H9 (cell line): ENCODE data around the gene CNNM3. TPM values are rescaled to one million over a fixed set of nuclear protein-coding genes. Genes with fewer than 3 reads are reported as not detected.

ENCODE experiments used
- DNase-seq: peaks from one replicate; pipeline ENCODE4 v3.0.0-alpha.2; 2017
- H2AFZ ChIP-seq: one replicate; pipeline ENCODE4 v1.6.1; 2013; ENCODE audit warnings: mild to moderate bottlenecking, low read length, control low read depth, moderate library complexity
- H2AK5ac ChIP-seq: 2 replicates; pipeline ENCODE4 v1.6.1; 2013; ENCODE audit warnings: low read length, control low read depth, mixed read lengths; ENCODE audit not compliant: insufficient read length
- H2BK120ac ChIP-seq: one replicate; pipeline ENCODE4 v1.6.1; 2013; ENCODE audit warnings: low read depth, mild to moderate bottlenecking, low read length, control low read depth, inconsistent platforms; ENCODE audit not compliant: poor library complexity, severe bottlenecking
- H2BK12ac ChIP-seq: 2 replicates; pipeline ENCODE4 v1.6.1; 2013; ENCODE audit warnings: low read length, control low read depth, mixed read lengths, low read depth; ENCODE audit not compliant: insufficient read length
- H2BK15ac ChIP-seq: 2 replicates; pipeline ENCODE4 v1.6.1; 2013; ENCODE audit warnings: low read depth, low read length, control low read depth
- H2BK20ac ChIP-seq: one replicate; pipeline ENCODE4 v1.6.1; 2013; ENCODE audit warnings: low read depth, mild to moderate bottlenecking, low read length, control low read depth, inconsistent platforms; ENCODE audit not compliant: poor library complexity, severe bottlenecking
- H2BK5ac ChIP-seq: 2 replicates; pipeline ENCODE4 v1.6.1; 2013; ENCODE audit warnings: low read length, control low read depth, mixed read lengths; ENCODE audit not compliant: insufficient read length
- H3K14ac ChIP-seq: 2 replicates; pipeline ENCODE4 v1.6.1; 2013; ENCODE audit warnings: low read length, control low read depth; ENCODE audit not compliant: insufficient read depth
- H3K18ac ChIP-seq: 2 replicates; pipeline ENCODE4 v1.6.1; 2013; ENCODE audit warnings: low read depth, mild to moderate bottlenecking, mixed read lengths, low read length, control low read depth; ENCODE audit not compliant: insufficient read length
- H3K23ac ChIP-seq: 2 replicates; pipeline ENCODE4 v1.6.1; 2013; ENCODE audit warnings: low read length, control low read depth, mixed read lengths, low read depth; ENCODE audit not compliant: insufficient read length
- H3K23me2 ChIP-seq: 2 replicates; pipeline ENCODE4 v1.6.1; 2013; ENCODE audit warnings: low read depth, mild to moderate bottlenecking, mixed read lengths, low read length, control low read depth; ENCODE audit not compliant: insufficient read length, poor library complexity, severe bottlenecking
- H3K27ac ChIP-seq: 2 replicates; pipeline ENCODE4 v1.5.1; 2013; ENCODE audit warnings: low read length, control low read depth, mixed read lengths, low read depth; ENCODE audit not compliant: insufficient read length
- H3K27me3 ChIP-seq: 2 replicates; pipeline ENCODE4 v1.6.1; 2013; ENCODE audit warnings: low read length, control low read depth, inconsistent platforms; ENCODE audit not compliant: insufficient read depth
- H3K4ac ChIP-seq: 2 replicates; pipeline ENCODE4 v1.6.1; 2013; ENCODE audit warnings: low read depth, mild to moderate bottlenecking, control low read depth, inconsistent platforms, low read length, moderate library complexity
- H3K4me1 ChIP-seq: 2 replicates; pipeline ENCODE4 v1.6.1; 2013; ENCODE audit warnings: low read length, control low read depth, inconsistent platforms; ENCODE audit not compliant: insufficient read depth
- H3K4me2 ChIP-seq: 2 replicates; pipeline ENCODE4 v1.6.1; 2013; ENCODE audit warnings: low read length, control low read depth, mixed read lengths; ENCODE audit not compliant: insufficient read length, insufficient read depth
- H3K56ac ChIP-seq: 2 replicates; pipeline ENCODE4 v1.6.1; 2013; ENCODE audit warnings: low read depth, mild to moderate bottlenecking, mixed read lengths, low read length, control low read depth; ENCODE audit not compliant: insufficient read length
- H3K79me1 ChIP-seq: 2 replicates; pipeline ENCODE4 v1.6.1; 2013; ENCODE audit warnings: low read depth, mild to moderate bottlenecking, moderate library complexity, low read length, control low read depth, inconsistent platforms; ENCODE audit not compliant: insufficient read depth, poor library complexity, severe bottlenecking
- H3K79me2 ChIP-seq: 2 replicates; pipeline ENCODE4 v1.6.1; 2013; ENCODE audit warnings: low read length, control low read depth, inconsistent platforms; ENCODE audit not compliant: insufficient read depth
- H3K9ac ChIP-seq: 2 replicates; pipeline ENCODE4 v1.6.1; 2013; ENCODE audit warnings: low read length, control low read depth, mixed read lengths; ENCODE audit not compliant: insufficient read length; ENCODE audit errors: extremely low read depth
- H3K9me3 ChIP-seq: one replicate; pipeline ENCODE4 v1.6.1; 2013; ENCODE audit warnings: low read depth, low read length, inconsistent platforms; ENCODE audit not compliant: control insufficient read depth
- H3T11ph ChIP-seq: one replicate; pipeline ENCODE4 v1.6.1; 2013; ENCODE audit warnings: mild to moderate bottlenecking, low read length, control low read depth, inconsistent platforms
- H4K20me1 ChIP-seq: one replicate; pipeline ENCODE4 v1.6.1; 2013; ENCODE audit not compliant: control insufficient read depth, insufficient read length, insufficient read depth
- H4K5ac ChIP-seq: 2 replicates; pipeline ENCODE4 v1.6.1; 2013; ENCODE audit warnings: low read depth, mild to moderate bottlenecking, mixed read lengths, low read length, control low read depth; ENCODE audit not compliant: insufficient read length
- H4K8ac ChIP-seq: replicated peaks from 2 replicates; pipeline ENCODE4 v1.6.1; 2013; ENCODE audit warnings: low read length, control low read depth, mixed read lengths, low read depth; ENCODE audit not compliant: insufficient read length
- H4K91ac ChIP-seq: 2 replicates; pipeline ENCODE4 v1.6.1; 2013; ENCODE audit warnings: low read depth, mild to moderate bottlenecking, moderate library complexity, mixed read lengths, low read length, control low read depth; ENCODE audit not compliant: insufficient read length
- H3K27ac Mint-ChIP-seq, 3 experiments: 2 replicates in 2 of 3; 3 replicates in 1 of 3; pipeline ENCODE4 v1.8.0; 2020 to 2021; ENCODE audit warnings: mixed read lengths in 3 of 3, mild to moderate bottlenecking in 1 of 3, moderate library complexity in 1 of 3
- H3K27me3 Mint-ChIP-seq: 2 replicates; pipeline ENCODE4 v1.8.0; 2021; ENCODE audit warnings: low read depth, mild to moderate bottlenecking, moderate library complexity, mixed read lengths
- H3K36me3 Mint-ChIP-seq, 3 experiments: 2 replicates in 2 of 3; 3 replicates in 1 of 3; pipeline ENCODE4 v1.8.0; 2020 to 2021; ENCODE audit warnings: low read depth in 3 of 3, mixed read lengths in 3 of 3; ENCODE audit not compliant: insufficient read depth in 1 of 3
- H3K4me1 Mint-ChIP-seq, 2 experiments: 2 replicates each; pipeline ENCODE4 v1.8.0; 2020; ENCODE audit warnings: mixed read lengths in 2 of 2
- H3K4me3 Mint-ChIP-seq, 2 experiments: 2 replicates in 1 of 2; 3 replicates in 1 of 2; pipeline ENCODE4 v1.8.0; 2020 to 2021; ENCODE audit warnings: mild to moderate bottlenecking in 2 of 2, mixed read lengths in 2 of 2, moderate library complexity in 1 of 2
- H3K9me3 Mint-ChIP-seq, 2 experiments: 2 replicates in 1 of 2; 3 replicates in 1 of 2; pipeline ENCODE4 v1.8.0; 2020; ENCODE audit warnings: mild to moderate bottlenecking in 2 of 2, mixed read lengths in 2 of 2, moderate library complexity in 1 of 2
- CTCF ChIP-seq: fragments of 200-600 bp; sonication (generic); conservative IDR thresholded peaks from 3 replicates; pipeline ENCODE4 v1.8.0; 2021; ENCODE audit warnings: antibody characterized with exemption, mild to moderate bottlenecking
- WGBS: extraction: QIAGEN DNeasy Blood & Tissue Kit; methylation state at CpG from one replicate; pipeline ENCODE4 v1.1.7; 2013; ENCODE audit warnings: missing lambda C conversion rate, low lambda C conversion rate, mixed read lengths; ENCODE audit not compliant: insufficient read length; ENCODE audit errors: extremely low coverage; 5-methylcytosine and 5-hydroxymethylcytosine counted together
- total RNA-seq: library from RNA; stranded (reverse); gene quantifications from 2 replicates; pipeline ENCODE4 v1.2.1, GENCODE V29; 2021

CNNM3 gene
- total RNA-seq, 1 experiment from 2014 or later: 25.0 TPM

DNA sequence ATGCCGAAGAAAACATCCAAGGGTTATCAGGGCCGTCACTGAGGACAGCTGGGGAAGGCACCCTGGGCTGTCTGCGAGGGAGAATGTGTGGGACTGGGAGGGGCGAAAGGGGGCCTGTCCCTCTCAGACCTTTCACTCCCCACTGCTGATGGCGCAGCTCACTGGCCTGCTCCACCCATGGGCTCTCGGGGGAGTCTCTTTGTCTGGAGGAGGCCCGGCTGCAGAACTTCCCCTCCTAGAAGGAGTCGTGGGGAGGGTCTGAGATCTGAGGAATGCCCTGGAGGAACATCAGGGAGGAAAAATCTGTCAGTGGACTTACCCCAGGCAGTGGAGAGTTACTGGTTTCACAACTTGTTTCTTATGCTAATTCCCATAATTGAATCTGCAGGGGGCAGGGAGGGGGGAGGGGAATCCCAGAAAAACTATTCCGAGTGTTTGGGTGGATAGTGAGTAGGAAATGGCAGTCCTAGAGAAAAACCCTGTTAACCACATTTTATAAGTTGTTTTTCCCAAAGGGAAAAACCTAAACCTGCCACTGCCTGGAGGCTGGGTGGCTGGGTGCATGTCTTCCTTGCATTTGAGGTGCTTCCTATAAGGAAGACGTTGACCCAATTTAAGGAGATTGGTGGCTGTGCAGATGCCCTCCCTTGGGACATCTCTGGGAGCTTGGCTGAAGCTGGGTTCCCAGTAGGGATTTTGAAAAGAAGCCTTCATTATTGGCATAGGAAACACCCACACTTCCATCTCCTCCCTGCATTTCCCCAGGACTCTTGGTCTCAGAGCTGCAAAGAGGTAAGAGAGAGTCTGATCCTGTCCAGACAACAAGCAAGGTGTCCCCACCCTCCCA, 65.5 kb downstream of the CNNM3 start:
- no peaks in the 10 kb centered on the region for H3K79me2 ChIP-seq
- H3K4ac ChIP-seq: no peak overlapping the region
- H3K56ac ChIP-seq: no peak overlapping the region
- H3K27ac Mint-ChIP-seq: peak overlapping the region; percentile 87 to 92 (median 90); a peak in 5 of 7 replicates
- no peak overlapping the region for H2BK15ac ChIP-seq
- peak; percentile 77 for DNase-seq
- WGBS: no CpG with 5 or more reads among the region's 10 CpGs
- H4K20me1 ChIP-seq: no peaks in the 10 kb centered on the region
- H2AK5ac ChIP-seq: no peak overlapping the region
- H3K4me1 ChIP-seq: peaks cover 3% of the 10 kb centered on the region; the same call in 1 of the 2 replicates
- no peak overlapping the region for H3K23ac ChIP-seq
- H2BK120ac ChIP-seq: no peak overlapping the region
- H3K79me1 ChIP-seq: no peaks in the 10 kb centered on the region
- H2AFZ ChIP-seq: no peak overlapping the region
- H4K5ac ChIP-seq: no peak overlapping the region
- H3K36me3 Mint-ChIP-seq: no peaks in the 10 kb centered on the region
- H3K4me1 Mint-ChIP-seq: peaks cover 46 to 47% of the 10 kb centered on the region in 2 experiments
- H2BK20ac ChIP-seq: no peak overlapping the region
- H3K18ac ChIP-seq: no peak overlapping the region
- H3K27ac ChIP-seq: no peak overlapping the region
- peaks cover 4% of the 10 kb centered on the region for H3K27me3 Mint-ChIP-seq
- no peak overlapping the region for H4K8ac ChIP-seq
- H2BK5ac ChIP-seq: no peak overlapping the region
- no peak overlapping the region for H3T11ph ChIP-seq
- no peak overlapping the region for H2BK12ac ChIP-seq
- no peak for TF ChIP-seq CTCF
- no peak overlapping the region for H4K91ac ChIP-seq
- H3K14ac ChIP-seq: peak overlapping the region; percentile 62
- H3K9me3 Mint-ChIP-seq: no peaks in the 10 kb centered on the region
- H3K23me2 ChIP-seq: no peaks in the 10 kb centered on the region
- H3K4me3 Mint-ChIP-seq: peak overlapping the region; percentile 34 to 52
- no peak overlapping the region for H3K9ac ChIP-seq
- H3K9me3 ChIP-seq: no peaks in the 10 kb centered on the region
- H3K27me3 ChIP-seq: no peaks in the 10 kb centered on the region; the same call in 1 of the 2 replicates
- H3K4me2 ChIP-seq: peak overlapping the region; percentile 24
